ENCODE results near the gene THSD4. TPM values are rescaled to one million over a fixed set of nuclear protein-coding genes. Genes with fewer than 3 reads are reported as not detected.
"Not testable (repeated sequence)": the region's sequence is repeated elsewhere in the genome, so short reads cannot be mapped to it uniquely, and the experiment has no call there.

Gene THSD4
- polyA plus RNA-seq, 1 donor (not counting 4 experiments of a cell fraction or from before 2014, with no cell fraction given): 24.5 TPM

DNA sequence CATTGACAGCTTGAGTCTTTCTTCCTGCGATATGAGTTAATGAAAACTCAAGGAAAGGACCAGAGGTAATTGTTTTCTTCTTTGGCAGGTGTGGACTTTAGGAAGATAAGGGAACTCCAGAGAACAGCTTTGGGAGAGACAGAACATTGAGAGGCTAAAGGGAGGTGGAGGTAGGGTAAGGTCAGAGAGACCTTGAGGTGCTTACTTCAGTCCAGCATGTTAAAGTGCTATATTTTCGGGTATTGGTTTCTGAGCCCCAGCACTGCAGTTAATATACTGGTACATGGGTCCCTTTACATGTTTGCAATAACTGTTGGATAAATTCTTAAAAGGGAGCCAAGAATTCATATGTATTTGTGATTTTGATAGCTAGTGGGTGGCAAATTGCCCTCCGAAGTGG is 322.1 kb downstream of the THSD4 start:
- peaks cover 23% of the 10 kb centered on the region for H3K4me1 ChIP-seq (ENCODE audit: control insufficient read depth, extremely low read depth, insufficient read depth, low read length)
- no peaks in the 10 kb centered on the region for H4K20me1 ChIP-seq (ENCODE audit: control insufficient read depth, extremely low read depth, insufficient read depth, low read length)
- peak; percentile 69 for FAIRE-seq
- H3K4me2 ChIP-seq (ENCODE audit: control insufficient read depth, extremely low read depth, insufficient read depth, low read depth, low read length): no peak overlapping the region
- H3K9me1 ChIP-seq (ENCODE audit: control insufficient read depth, extremely low read depth, insufficient read depth, low read length): no peaks in the 10 kb centered on the region
- peaks cover 0 to 2% of the 10 kb centered on the region in 2 experiments for H3K36me3 ChIP-seq (ENCODE audit: control insufficient read depth in 2 of 2, extremely low read depth in 1 of 2, insufficient read depth in 2 of 2, low read length in 2 of 2)
- H2AFZ ChIP-seq (ENCODE audit: control insufficient read depth, low read length): no peak overlapping the region
- no peaks in the 10 kb centered on the region for H3K27me3 ChIP-seq (ENCODE audit: control insufficient read depth, extremely low read depth, insufficient read depth, low read length)
- no peaks in the 10 kb centered on the region for H3K9me3 ChIP-seq (ENCODE audit: control insufficient read depth, low read depth, low read length)
- no peak overlapping the region for H3K27ac ChIP-seq (ENCODE audit: control insufficient read depth, insufficient read depth, low read length)
- no peak overlapping the region for H3K9ac ChIP-seq (ENCODE audit: control insufficient read depth, extremely low read depth, insufficient read depth, low read length)
- H3K4me3 ChIP-seq (ENCODE audit: control insufficient read depth in 2 of 3, extremely low read depth in 1 of 3, insufficient read depth in 2 of 3, low read depth in 1 of 3, low read length in 3 of 3): no peak overlapping the region
- dilution Hi-C loops (cut with MboI; ENCODE audit: extremely low pct_ligation_motif_present, low sequenced_read_pairs): no loop called here
- no peaks in the 10 kb centered on the region for H3K79me2 ChIP-seq (ENCODE audit: control insufficient read depth, insufficient read depth, low read length)
- TF ChIP-seq, protein P1, sequence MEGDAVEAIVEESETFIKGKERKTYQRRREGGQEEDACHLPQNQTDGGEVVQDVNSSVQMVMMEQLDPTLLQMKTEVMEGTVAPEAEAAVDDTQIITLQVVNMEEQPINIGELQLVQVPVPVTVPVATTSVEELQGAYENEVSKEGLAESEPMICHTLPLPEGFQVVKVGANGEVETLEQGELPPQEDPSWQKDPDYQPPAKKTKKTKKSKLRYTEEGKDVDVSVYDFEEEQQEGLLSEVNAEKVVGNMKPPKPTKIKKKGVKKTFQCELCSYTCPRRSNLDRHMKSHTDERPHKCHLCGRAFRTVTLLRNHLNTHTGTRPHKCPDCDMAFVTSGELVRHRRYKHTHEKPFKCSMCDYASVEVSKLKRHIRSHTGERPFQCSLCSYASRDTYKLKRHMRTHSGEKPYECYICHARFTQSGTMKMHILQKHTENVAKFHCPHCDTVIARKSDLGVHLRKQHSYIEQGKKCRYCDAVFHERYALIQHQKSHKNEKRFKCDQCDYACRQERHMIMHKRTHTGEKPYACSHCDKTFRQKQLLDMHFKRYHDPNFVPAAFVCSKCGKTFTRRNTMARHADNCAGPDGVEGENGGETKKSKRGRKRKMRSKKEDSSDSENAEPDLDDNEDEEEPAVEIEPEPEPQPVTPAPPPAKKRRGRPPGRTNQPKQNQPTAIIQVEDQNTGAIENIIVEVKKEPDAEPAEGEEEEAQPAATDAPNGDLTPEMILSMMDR (optimal IDR thresholded peaks at IDR 0.05 in 1 of 3, IDR thresholded peaks at IDR 0.05 in 1 of 3, conservative IDR thresholded peaks at IDR 0.05 in 1 of 3; ENCODE audit: extremely low read depth in 1 of 3, insufficient read depth in 2 of 3, low read length in 3 of 3): no peak
- TF ChIP-seq EZH2 (IDR thresholded peaks at IDR 0.05; ENCODE audit: low read length): no peak
- no peak for DNase-seq (ENCODE audit: low read depth, low spot score)

DNA sequence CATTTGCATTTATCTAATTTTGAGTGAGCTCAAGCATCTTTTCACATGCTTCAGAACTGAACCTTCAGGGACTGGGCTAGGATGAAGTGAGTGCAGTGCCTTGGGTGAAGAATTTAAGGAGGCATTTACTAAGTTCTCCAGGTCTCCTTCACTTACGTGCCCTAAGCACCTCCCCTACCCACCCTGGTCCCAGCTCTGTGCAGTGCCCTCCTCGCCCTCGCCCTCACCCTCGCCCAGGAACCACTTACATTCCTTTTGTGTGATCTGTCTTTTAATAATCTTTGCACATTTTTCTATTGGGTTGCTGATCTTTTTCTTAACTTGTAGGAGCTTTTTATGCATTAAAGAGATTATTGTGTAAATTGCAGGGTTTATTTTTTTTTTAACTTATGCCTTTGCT is 322.6 kb downstream of the THSD4 start:
- Histone ChIP-seq H3K4me3 (ENCODE audit: control insufficient read depth in 2 of 3, extremely low read depth in 1 of 3, insufficient read depth in 2 of 3, low read depth in 1 of 3, low read length in 3 of 3) (no peak overlapping the region), H3K9me3 (ENCODE audit: control insufficient read depth, low read depth, low read length) (no peaks in the 10 kb centered on the region), H4K20me1 (ENCODE audit: control insufficient read depth, extremely low read depth, insufficient read depth, low read length) (no peaks in the 10 kb centered on the region), H3K27ac (ENCODE audit: control insufficient read depth, insufficient read depth, low read length) (no peak overlapping the region), H3K9me1 (ENCODE audit: control insufficient read depth, extremely low read depth, insufficient read depth, low read length) (no peaks in the 10 kb centered on the region), H3K4me1 (ENCODE audit: control insufficient read depth, extremely low read depth, insufficient read depth, low read length) (peaks cover 26% of the 10 kb centered on the region), H3K79me2 (ENCODE audit: control insufficient read depth, insufficient read depth, low read length) (no peaks in the 10 kb centered on the region), H2AFZ (ENCODE audit: control insufficient read depth, low read length) (no peak overlapping the region), H3K36me3 (ENCODE audit: control insufficient read depth in 2 of 2, extremely low read depth in 1 of 2, insufficient read depth in 2 of 2, low read length in 2 of 2) (peaks cover 0 to 2% of the 10 kb centered on the region in 2 experiments), H3K4me2 (ENCODE audit: control insufficient read depth, extremely low read depth, insufficient read depth, low read depth, low read length) (peak overlapping the region; percentile 9), H3K9ac (ENCODE audit: control insufficient read depth, extremely low read depth, insufficient read depth, low read length) (no peak overlapping the region), H3K27me3 (ENCODE audit: control insufficient read depth, extremely low read depth, insufficient read depth, low read length) (no peaks in the 10 kb centered on the region)
- dilution Hi-C loops (cut with MboI; ENCODE audit: extremely low pct_ligation_motif_present, low sequenced_read_pairs): no loop called here
- DNase-seq (ENCODE audit: low read depth, low spot score): no peak
- no peak for FAIRE-seq
- no peak for TF ChIP-seq EZH2 (IDR thresholded peaks at IDR 0.05; ENCODE audit: low read length)
- TF ChIP-seq, protein P1 (optimal IDR thresholded peaks at IDR 0.05 in 1 of 3, IDR thresholded peaks at IDR 0.05 in 1 of 3, conservative IDR thresholded peaks at IDR 0.05 in 1 of 3; ENCODE audit: extremely low read depth in 1 of 3, insufficient read depth in 2 of 3, low read length in 3 of 3): no peak

GRCh38 chr15:71439478-71439877 is 324.2 kb downstream of the THSD4 start:
- H3K27me3 ChIP-seq (ENCODE audit: control insufficient read depth, extremely low read depth, insufficient read depth, low read length); H3K9me3 ChIP-seq (ENCODE audit: control insufficient read depth, low read depth, low read length); H3K36me3 ChIP-seq (ENCODE audit: control insufficient read depth in 2 of 2, extremely low read depth in 1 of 2, insufficient read depth in 2 of 2, low read length in 2 of 2); H3K79me2 ChIP-seq (ENCODE audit: control insufficient read depth, insufficient read depth, low read length); H3K27ac ChIP-seq (ENCODE audit: control insufficient read depth, insufficient read depth, low read length); dilution Hi-C loops (cut with MboI; ENCODE audit: extremely low pct_ligation_motif_present, low sequenced_read_pairs); H3K4me3 ChIP-seq (ENCODE audit: control insufficient read depth in 2 of 3, extremely low read depth in 1 of 3, insufficient read depth in 2 of 3, low read depth in 1 of 3, low read length in 3 of 3); H3K4me2 ChIP-seq (ENCODE audit: control insufficient read depth, extremely low read depth, insufficient read depth, low read depth, low read length); H2AFZ ChIP-seq (ENCODE audit: control insufficient read depth, low read length); H4K20me1 ChIP-seq (ENCODE audit: control insufficient read depth, extremely low read depth, insufficient read depth, low read length); H3K9ac ChIP-seq (ENCODE audit: control insufficient read depth, extremely low read depth, insufficient read depth, low read length); FAIRE-seq; DNase-seq (ENCODE audit: low read depth, low spot score); H3K9me1 ChIP-seq (ENCODE audit: control insufficient read depth, extremely low read depth, insufficient read depth, low read length): not testable (repeated sequence)
- peaks cover 42% of the 10 kb centered on the region for H3K4me1 ChIP-seq (ENCODE audit: control insufficient read depth, extremely low read depth, insufficient read depth, low read length)
